DOHH2 (cell line): ENCODE data around the gene SYT1.

Source experiments
- CTCF ChIP-seq: fragments of 200-600 bp; sonication (generic); IDR thresholded peaks from one replicate; pipeline ENCODE4 v1.5.1; 2014; ENCODE audit warnings: antibody characterized with exemption, mild to moderate bottlenecking, low read depth, low read length; ENCODE audit not compliant: poor library complexity, severe bottlenecking
- EZH2phosphoT487 ChIP-seq: fragments of 200-600 bp; sonication (generic); IDR thresholded peaks from 2 replicates; pipeline ENCODE4 v1.6.1; 2017; ENCODE audit warnings: borderline replicate concordance, mild to moderate bottlenecking, antibody characterized with exemption, low read length, moderate library complexity, mixed read lengths

GRCh38 chr12:79283364-79283763, 418.8 kb downstream of the SYT1 start:
- no peak for TF ChIP-seq CTCF
- no peak for TF ChIP-seq EZH2phosphoT487
